Measurements from ENCODE around the gene PRR29.

PRR29 gene

DNA sequence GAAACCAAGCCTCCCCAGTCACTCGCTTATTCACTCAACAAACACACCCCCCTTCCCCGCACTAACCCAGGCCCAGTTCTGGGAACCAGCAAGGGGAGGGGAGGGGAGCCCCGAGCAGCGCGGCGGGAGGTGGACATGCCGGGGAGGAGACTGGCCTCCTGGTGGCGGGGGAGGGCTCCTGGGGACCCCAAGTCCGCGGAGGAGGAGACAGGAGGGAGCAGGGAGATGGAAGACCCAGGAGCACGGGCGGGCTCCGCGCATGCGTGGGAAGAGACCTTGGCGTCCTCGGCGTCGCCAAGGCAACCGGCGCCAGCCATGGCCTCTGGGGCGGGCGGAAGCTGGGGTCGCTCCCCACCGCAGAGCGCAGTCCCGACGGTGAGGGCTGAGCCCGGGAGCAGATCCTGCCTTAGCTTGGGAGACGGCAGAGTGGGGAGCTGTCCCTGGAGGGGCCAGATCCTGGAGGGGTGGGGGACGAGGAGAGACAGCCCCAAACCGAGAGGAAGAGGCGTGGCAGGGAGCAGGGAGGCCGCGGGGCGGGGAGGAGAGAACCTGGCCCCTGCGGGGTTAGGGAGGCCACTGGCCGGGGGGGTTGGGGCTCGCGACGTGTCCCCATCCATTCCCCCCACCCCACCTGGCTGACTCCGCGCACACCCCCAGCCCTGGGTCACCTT, at the start of gene PRR29:
TSS of gene PRR29 (plus strand) at position 302 of the 671 bp plus-strand sequence. CDS start at position 316, 14 bp downstream.
- DNase-seq (ENCODE audit: low read depth), result peak; percentile 55

DNA sequence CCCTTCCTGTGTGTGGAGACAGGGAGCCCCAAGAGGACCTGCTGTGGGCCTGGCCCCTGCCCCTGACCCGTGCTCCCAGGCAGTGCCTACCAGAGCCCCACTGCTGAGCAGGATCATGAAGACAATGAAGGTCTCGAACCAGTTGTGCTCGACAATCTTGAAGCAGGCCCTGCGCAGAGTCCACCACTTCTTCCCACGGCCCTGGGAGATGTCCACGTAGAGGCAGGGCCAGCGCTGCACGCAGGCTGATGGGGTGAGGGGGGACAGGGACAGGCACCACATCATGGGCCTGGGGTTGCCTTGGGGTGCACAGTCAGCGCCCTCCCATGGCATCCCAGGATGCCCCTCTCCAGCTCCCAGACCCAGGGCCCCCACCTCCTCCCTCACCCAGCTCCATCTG, 49.6 kb upstream of the PRR29 start:
- DNase-seq (ENCODE audit: low read depth), result no peak

DNA sequence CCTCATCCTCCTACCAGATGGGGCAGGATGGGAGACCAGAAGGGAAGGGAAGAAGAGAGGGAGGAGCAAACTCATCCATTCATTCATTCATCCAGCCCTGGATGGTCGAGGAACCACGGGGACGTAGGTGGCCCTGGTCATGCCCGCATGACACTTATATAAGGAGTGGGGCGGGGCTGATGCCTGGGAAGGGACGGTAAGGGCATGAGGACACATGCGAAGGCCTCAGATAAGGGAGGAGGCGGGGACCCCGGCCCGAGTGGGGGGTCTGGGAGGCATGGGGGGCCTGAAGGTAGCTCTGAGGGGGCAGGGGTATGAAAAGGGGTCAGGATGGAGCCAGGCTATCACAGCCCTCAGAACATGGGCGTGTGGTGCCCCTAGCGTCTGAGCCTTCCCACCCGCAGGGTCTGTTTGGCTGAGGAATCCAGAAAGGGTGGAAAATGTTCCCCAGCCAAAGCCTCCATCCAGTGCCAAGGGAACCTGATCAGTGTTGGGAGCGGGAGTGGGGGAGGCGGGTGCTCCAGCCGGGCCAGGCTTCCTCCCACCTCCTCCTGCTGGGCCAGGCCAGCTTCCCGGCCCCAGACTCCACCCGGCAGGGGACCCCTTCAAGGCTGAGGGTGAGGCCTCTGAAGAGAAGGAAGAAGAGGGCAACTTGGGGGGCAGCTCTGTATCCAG, 48.4 kb upstream of the PRR29 start:
- DNase-seq (ENCODE audit: low read depth), result no peak

DNA sequence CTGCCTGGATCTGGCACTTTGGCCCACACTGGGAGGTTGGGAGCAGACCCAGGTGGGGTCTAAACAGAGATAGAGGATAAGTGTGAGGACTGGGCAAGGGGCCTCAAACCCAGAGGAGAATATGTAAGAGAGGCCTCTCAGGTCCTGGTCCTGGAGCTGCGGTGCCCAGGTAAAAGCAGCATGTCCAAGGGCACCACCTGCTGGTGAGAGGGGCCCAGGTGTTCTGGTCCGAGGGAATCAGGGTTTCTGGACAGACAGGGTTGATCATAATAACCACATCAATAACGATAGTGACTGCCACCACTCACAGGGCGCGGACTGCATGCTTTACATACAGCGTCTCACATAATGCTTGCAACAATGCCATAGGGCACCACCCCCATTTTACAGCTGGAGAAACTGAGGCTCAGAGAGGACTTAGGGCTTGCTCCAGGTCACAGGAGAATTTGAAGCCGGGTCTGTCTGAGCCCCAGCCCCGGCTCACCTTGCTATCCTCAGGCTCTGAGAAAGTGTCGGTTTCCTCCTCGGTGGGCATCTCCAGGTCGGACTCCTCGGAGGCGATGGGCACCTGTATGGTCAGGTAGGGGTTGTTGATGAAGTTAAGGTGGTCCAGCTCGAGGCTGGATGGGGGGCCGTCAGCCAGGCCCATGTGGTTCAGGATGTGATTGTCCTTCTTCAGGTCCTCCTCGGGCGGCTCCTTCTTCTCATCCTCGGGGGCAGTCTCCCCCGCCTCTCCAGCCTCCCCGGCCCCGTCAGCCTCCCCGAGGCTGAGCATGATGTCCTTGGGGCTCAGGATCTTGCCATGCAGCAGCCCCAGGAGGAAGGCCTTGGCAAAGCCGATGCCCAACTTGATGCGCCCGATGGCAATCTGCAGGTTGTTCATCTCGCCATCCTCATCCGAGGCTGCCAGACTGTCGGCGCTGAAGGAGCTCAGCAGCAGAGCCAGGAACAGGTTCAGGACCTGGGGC, 46.9 kb upstream of the PRR29 start:
- DNase-seq (ENCODE audit: low read depth), result no peak

DNA sequence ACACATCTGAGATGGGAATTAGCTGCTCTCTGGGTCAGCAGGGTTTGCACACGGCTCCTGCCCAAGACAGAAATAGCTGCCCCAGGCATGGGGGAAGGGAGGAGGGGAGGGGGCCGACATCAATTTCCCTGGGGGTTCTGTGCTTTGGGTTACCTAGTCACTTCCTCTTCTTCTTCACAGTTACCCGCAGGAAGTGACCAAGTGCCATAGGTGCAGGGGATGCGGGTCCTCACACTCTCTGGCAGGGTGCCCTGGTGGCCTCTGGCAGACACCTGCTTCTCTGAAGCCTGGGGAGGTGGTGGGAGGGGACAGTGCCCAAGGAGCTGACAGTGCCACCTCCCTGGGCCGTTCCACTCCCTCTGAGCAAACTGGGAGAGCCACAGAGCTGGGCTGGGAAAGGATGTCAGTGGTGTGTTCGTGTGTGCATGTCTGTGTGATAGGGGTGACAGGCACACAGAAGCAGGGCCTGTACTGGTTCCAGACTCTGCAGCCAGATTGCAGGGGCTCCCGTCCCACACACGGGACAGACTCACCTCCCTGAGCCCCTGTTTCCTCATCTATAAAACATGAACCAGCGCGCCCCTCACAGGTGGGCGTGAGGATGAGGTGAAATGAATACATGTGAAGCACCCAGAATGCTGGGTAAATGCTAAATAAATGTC, 43.6 kb upstream of the PRR29 start:
- no peak for DNase-seq (ENCODE audit: low read depth)

DNA sequence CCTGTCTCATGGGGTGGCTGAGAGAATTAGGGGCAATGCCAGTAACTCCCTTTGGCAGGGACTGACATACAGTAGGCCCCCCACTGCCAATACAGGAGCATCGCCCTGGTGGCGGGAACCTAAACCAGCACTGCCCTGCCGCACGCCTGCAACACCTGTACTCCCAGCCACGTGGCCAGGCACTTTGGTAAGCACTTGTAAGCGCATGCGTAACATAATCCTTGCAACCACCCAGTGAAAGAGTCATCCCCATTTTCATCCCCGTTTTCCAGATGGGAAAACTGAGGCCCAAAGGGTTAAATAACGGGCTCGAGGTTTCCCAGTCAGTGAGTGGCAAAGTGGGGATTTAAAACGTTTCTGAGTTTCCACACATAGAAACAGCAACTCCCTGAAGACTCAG, 42.9 kb upstream of the PRR29 start:
- no peak for DNase-seq (ENCODE audit: low read depth)

DNA sequence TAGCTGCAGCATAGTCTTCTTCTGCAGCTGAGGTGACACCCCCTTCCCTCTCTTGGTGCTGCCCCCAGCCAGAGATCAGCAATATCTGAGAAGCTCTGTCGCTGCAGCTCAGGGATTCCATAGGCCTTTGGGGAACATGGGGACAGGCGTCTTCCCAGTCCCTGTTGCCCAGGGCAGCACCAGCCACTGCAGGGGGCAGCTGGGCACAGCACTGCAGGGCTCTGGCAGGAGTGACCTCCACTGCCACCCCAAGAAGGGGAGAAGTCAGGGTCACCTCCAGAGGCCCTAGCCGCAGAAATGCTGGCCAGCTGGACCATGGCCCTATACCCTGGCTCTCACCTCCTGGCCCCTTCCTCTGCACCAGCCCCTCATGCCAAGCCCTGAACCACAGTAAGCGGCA, 42.4 kb upstream of the PRR29 start:
- DNase-seq (ENCODE audit: low read depth), result no peak

DNA sequence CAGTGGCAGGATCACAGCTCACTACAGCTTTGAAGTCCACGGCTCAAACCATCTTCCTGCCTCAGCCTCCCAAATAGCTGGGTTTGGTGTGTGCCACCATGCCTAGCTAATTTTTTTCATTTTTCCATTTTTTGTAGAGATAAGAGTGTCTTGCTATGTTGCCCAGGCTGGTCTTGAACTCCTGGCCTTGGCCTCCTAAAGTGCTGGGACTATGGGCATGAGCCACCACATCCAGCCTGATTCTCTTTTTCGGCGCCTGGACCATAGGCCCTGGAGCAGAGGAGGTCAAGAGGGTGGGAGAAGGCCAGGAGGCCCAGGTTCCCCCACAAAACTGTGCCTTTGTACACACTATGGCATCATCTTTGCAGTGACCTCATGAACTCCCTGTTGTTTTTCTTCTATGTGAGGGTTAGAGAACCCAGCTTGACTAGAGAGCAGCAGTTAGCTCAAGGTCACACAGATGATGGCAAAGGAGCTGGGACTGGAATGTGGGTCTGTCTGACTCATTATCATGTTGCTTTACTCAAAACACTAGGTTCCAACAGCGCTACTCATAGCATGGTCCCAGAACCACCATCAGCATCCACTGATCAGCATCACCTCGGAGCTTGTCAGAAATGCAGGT, 41.7 kb upstream of the PRR29 start:
- no peak for DNase-seq (ENCODE audit: low read depth)

DNA sequence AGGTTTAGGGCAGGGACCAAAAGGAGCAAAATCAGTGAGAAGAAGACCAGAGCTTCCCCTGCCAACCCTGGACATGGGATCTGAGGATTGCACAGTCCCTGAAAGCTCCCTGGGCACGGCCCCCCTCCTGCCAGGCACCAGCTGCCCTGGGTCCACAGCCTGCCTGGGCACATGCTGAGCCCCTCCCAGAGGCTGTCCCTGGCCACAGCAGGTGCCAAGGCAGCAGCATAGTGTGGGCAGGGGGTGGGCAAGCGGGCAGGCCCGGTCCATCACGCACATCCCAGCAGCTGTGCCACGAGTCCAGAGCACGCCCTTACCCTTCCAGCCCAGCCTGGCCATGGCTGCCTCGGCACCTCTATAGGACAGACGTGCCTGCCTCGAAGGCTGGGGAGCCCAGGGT, 38.1 kb upstream of the PRR29 start:
- no peak for DNase-seq (ENCODE audit: low read depth)

DNA sequence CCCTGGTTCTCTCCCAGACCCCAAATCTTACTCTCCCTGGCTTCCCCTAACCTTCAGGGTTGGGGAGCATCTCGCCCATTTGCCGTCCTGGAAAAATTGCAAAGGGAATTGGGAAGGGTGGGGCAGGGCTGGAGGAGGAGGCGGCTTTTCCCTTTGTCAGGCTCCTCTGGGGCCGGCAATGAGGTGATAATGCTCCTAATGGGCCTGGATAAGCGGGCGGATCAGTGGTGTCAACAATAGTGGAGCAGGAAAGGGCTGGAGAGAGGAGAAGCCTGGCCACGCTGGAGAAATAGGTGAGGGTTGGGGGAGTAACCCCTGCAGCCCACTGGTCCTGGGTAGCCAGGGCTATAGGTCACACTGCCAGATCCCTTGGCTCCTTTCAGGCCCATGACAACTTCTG, 37.7 kb upstream of the PRR29 start:
- DNase-seq (ENCODE audit: low read depth), result no peak

DNA sequence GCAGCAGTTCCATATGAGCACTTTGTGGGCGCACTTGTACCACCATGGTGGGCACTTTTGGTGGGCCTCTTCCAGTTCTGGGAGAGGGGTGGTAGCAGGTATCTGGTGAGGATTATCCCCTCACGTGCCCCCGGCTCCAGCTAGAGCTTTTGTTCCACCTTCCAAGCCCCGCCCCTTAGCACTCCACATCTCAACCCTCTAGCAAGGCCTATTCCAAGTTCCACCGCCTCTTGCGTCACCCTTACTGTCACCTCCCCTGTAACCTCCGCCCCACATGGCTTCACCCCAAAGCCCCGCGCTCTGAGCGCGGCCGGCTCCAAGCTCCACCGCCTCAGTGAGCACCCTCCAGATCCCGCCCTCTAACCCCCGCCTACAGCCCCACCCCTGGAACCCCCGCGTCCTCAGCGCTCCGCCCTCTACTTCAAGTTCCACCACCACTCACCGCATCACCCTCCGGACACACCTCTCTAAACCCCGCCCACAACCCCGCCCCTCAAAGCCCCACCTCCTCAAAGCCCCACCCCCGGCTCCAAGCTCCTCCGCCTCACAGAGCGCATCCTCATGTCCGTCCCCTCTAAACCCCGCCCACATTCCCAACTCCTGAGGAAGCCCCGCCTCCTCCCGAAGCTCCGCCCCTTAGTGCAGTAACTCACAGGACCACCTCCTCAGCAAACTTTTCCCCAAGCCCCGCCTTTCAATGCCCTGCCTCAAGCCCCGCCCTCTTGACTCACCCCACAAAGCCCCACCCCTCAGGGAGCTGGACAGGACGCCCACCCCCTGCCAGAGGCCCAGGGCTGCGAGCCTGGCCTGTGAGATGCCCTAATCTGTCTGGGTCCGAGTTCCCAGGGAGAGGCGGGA, 36.6 kb upstream of the PRR29 start:
- peak; percentile 11 for DNase-seq (ENCODE audit: low read depth)

DNA sequence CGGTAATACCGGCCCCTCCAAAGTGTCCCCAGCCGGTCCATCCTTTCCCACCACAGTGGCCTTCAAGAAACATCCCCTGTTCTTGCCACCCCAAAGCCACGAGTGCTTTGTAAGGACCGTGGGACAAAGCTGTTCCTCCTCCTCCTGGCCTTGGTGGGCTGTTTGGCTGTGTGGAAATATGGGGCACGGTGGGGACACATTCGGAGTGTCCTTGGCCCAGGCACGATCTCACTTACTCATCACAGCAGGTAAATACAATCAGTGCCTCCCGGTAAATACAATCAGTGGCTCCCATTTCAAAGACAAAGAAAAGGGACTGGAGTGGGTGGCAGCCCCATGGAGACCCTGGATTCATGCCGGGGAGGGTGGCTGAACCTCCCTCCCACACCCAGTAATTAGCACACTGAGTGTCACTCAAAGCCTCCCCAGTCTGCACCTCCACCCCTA, 35.8 kb upstream of the PRR29 start:
- DNase-seq (ENCODE audit: low read depth), result no peak

DNA sequence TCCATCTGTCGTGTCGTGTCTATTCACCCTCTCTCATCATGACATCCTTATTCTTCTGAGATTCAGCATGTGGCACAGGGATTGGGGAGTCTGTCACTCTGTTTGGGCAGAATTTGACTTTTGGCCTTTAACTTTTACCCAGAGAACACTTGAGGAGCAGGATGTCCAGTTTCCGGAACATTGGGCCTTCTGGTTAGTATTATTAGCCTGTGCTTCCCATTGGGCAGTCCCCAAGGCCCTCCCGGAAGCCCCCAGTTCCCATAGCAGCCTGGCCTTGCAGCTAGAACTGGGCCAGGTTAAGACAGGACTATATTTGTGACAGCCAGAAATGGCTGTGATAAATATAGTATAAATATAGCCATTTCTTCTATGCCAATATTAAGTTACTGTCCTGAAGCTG, 35.0 kb upstream of the PRR29 start:
- DNase-seq (ENCODE audit: low read depth), result no peak

DNA sequence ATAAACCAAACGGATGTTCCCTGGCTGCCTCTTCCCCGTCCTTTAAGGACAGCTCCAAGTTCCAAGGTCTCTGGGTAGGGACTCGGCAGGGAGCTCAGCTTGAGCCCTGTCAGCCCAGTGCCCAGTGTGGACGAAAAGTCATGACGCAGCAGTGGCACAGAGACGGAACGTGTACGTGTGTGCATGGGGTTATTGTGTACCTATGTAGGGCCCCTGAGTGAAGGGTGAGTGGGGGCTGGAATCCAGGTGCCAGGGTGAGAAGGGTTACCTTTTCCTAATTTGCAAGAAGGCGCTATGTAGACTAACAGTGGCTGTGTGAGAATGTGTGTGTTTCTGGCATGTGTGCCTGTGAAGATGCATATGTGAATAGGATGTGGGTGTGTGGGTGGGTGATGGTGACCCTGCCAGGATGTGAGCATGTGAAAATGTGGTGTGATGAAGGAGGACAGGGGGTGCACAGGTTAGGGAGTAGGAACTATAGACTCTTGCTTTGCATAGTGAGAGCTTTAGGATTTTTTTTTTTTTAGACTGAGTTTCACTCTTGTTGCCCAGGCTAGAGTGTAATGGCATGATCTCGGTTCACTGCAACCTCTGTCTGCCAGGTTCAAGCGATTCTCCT, 31.4 kb upstream of the PRR29 start:
- no peak for DNase-seq (ENCODE audit: low read depth)

DNA sequence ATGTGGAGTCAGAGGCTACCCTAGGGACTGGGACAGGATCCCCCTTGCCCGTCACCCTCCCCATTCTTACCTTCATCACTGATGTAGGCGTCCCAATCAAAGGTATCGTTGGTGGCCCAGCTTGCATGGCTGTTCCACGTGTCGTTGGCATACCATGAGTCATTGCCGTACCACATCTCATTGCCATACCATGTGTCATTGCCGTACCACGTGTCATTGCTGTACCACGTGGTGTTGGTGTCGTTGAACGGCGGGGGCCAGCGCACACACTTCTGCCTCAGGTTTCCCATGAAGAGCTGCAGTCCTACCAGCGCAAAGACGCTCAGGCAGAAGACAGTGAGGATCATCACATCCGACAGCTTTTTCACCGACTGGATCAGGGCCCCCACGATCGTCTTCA, 30.2 kb upstream of the PRR29 start:
- no peak for DNase-seq (ENCODE audit: low read depth)

DNA sequence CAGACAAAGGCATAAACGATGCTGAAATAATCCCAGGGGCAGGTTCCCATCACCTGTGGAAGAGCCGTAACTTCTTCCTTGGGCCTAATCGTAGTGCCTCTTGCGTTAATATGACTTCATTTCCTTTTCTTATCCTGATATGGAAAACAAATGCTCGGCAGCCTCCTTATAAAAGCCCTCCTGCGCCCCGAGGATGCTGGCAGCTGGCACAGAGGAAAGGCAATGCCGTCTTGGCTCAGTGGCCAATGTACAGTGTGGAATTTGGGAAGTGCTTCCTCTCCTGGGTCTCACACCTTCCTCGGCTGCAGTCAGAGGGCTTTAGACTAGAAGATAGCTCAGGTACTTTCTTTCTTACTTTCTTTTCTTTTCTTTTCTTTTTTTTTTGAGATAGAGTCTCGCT, 28.9 kb upstream of the PRR29 start:
- DNase-seq (ENCODE audit: low read depth), result no peak

DNA sequence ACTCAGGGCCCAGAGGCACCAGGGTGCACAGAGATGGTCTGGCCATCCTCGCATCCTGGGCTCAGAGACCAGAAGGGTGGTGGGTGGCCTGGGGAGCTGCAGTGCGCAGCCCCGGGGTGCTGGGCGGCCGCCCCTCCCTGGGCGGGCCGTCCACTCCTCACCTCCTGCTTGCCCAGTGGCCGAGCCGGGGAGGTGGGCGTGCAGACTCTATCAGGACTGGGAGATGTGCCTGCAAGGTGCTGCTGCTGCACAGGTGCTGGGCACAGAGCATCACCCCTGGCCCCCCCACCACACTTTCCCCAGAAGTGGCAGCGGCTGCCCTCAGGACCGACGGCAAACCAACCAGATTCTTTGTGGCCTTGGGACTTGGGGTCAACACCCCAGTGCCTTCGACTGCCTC, 25.4 kb upstream of the PRR29 start, which contains the start of gene SCN4A:
TSS of gene SCN4A (minus strand) at position 123 of the 400 bp plus-strand sequence. CDS start at position 46, 77 bp downstream.
- no peak for DNase-seq (ENCODE audit: low read depth)

DNA sequence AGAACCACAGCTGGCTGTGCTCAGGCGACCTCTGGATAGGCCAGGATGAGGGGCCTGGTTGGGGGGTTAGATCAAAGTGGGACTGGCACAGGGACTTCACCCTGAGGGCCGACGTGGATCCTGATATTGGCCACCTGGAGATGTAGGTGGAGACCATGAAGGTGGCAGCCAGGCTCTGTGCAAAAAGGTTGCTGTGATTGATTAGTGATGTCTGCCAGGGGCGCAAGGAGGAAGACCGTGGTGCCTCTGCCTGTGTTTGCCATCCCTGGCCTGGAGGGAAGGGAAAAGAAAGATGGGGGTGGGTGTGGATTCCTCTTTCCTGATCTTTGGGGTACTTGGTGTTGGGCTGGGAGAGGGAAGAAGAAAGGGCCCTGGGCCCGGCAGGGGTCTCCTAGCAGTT, 24.9 kb upstream of the PRR29 start:
- DNase-seq (ENCODE audit: low read depth), result no peak

DNA sequence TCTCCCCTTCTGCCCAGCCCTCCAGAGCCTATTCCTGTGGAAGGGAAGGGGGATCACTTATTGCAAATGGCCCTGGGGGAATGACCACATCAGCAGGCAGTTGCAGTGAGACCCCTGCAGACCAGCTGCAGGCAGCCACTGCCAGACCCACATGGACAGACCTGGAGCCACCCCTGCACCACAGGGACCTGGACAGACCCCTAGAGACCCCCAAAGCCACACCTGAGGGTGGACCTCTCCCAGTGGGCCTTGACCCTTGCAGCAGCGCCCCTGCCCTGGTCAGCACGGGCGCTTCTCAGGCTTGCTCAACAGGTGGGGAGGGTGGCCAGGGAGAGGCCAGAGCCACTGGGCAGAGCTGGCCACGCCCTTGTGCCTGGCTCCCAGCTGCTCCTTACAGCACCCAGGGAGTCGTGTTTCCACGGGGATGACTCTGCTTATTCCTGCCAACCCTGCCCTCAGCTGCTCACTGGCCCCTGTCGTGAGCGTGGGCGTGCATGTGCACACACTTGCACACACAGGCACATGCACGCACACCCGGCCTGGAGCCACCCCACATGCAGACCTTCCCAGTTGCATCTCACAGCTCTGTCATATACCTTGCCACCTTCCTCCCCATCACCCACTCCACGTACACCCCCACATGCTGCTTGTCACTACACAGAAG, 24.1 kb upstream of the PRR29 start:
- no peak for DNase-seq (ENCODE audit: low read depth)
